Large intestine (tissue), 3 donors: ENCODE results near the gene TNS1. TPM values are rescaled to one million over a fixed set of nuclear protein-coding genes. Genes with fewer than 3 reads are reported as not detected.
A peak's percentile ranks its signal among the peaks of the same experiment; 100 is the strongest.

Source experiments
- DNase-seq, 2 donors: peaks; one replicate each; pipeline versions ENCODE4 v3.0.0 to v3.0.0-alpha.2; 2013
- H3K27ac ChIP-seq: one replicate; pipeline ENCODE4 v1.5.1; 2013; ENCODE audit warnings: low read length
- H3K27me3 ChIP-seq: 2 replicates; pipeline ENCODE4 v1.6.1; 2013; ENCODE audit warnings: low read length; ENCODE audit not compliant: control insufficient read depth, insufficient read depth
- H3K36me3 ChIP-seq: 2 replicates; pipeline ENCODE4 v1.6.1; 2013; ENCODE audit warnings: low read length; ENCODE audit not compliant: control insufficient read depth, insufficient read depth
- H3K4me1 ChIP-seq: one replicate; pipeline ENCODE4 v1.6.1; 2013; ENCODE audit warnings: low read length; ENCODE audit not compliant: control insufficient read depth, insufficient read depth
- H3K4me3 ChIP-seq: one replicate; pipeline ENCODE4 v1.5.1; 2013; ENCODE audit warnings: low read length
- H3K9me3 ChIP-seq: one replicate; pipeline ENCODE4 v1.6.1; 2013; ENCODE audit warnings: mild to moderate bottlenecking, low read depth, low read length, moderate library complexity; ENCODE audit not compliant: control insufficient read depth
- WGBS: methylation state at CpG from one replicate; pipeline ENCODE4 v1.1.5; 2013; ENCODE audit warnings: low lambda C conversion rate; ENCODE audit not compliant: insufficient coverage; 5-methylcytosine and 5-hydroxymethylcytosine counted together
- polyA plus RNA-seq: library from polyadenylated mRNA; unstranded; fragments of 120-200 nt; gene quantifications from one replicate; pipeline ENCODE4 v1.2.1, GENCODE V29; 2013

The TNS1 gene
- polyA plus RNA-seq, 1 donor, result 26.8 TPM

- Histone ChIP-seq H3K9me3 (no peaks in the 10 kb centered on the region), H3K36me3 (no peaks in the 10 kb centered on the region), H3K27me3 (peaks cover 10% of the 10 kb centered on the region), H3K4me3 (no peak overlapping the region), H3K27ac (peak overlapping the region; percentile 48), H3K4me1 (peaks cover 4% of the 10 kb centered on the region)
- WGBS, result no CpG with 5 or more reads among the region's 11 CpGs
- peak in 1 of 2 donors; percentile 27 for DNase-seq
These were observed 13.1 kb upstream of the TNS1 start for GRCh38 chr2:218015586-218016521.

- Histone ChIP-seq H3K4me3 (no peak overlapping the region), H3K4me1 (peaks cover 7% of the 10 kb centered on the region), H3K27me3 (peaks cover 19% of the 10 kb centered on the region), H3K36me3 (no peaks in the 10 kb centered on the region), H3K27ac (no peak overlapping the region), H3K9me3 (no peaks in the 10 kb centered on the region)
- DNase-seq, result no peak
- WGBS, result no CpG with 5 or more reads among the region's 4 CpGs
These were observed 12.2 kb upstream of the TNS1 start for GRCh38 chr2:218014706-218015585.

GRCh38 chr2:218013289-218013688 lies 10.5 kb upstream of the TNS1 start:
- H3K27me3 ChIP-seq, result peaks cover 35% of the 10 kb centered on the region
- DNase-seq, result no peak
- no peaks in the 10 kb centered on the region for H3K9me3 ChIP-seq
- no CpG with 5 or more reads among the region's 2 CpGs for whole genome bisulfite sequencing
- no peak overlapping the region for H3K27ac ChIP-seq
- H3K4me1 ChIP-seq, result peaks cover 11% of the 10 kb centered on the region
- H3K36me3 ChIP-seq, result no peaks in the 10 kb centered on the region
- H3K4me3 ChIP-seq, result no peak overlapping the region

GRCh38 chr2:218012284-218012683 lies 9.5 kb upstream of the TNS1 start:
- no peak overlapping the region for H3K4me3 ChIP-seq
- H3K4me1 ChIP-seq, result peaks cover 11% of the 10 kb centered on the region
- DNase-seq, result peak in 1 of 2 donors; percentile 43
- no peak overlapping the region for H3K27ac ChIP-seq
- H3K9me3 ChIP-seq, result no peaks in the 10 kb centered on the region
- no peaks in the 10 kb centered on the region for H3K36me3 ChIP-seq
- H3K27me3 ChIP-seq, result peaks cover 37% of the 10 kb centered on the region
- no CpG with 5 or more reads among the region's 1 CpG for WGBS

- no peak for DNase-seq
- no peaks in the 10 kb centered on the region for H3K9me3 ChIP-seq
- H3K4me3 ChIP-seq, result no peak overlapping the region
- no peak overlapping the region for H3K27ac ChIP-seq
- peaks cover 39% of the 10 kb centered on the region for H3K27me3 ChIP-seq
- H3K4me1 ChIP-seq, result peaks cover 11% of the 10 kb centered on the region
- no peaks in the 10 kb centered on the region for H3K36me3 ChIP-seq
- WGBS, result no CpG with 5 or more reads among the region's 8 CpGs
These were observed 8.9 kb upstream of the TNS1 start for GRCh38 chr2:218011653-218012040.

- Histone ChIP-seq H3K27ac (no peak overlapping the region), H3K36me3 (no peaks in the 10 kb centered on the region), H3K4me1 (peaks cover 11% of the 10 kb centered on the region), H3K27me3 (peaks cover 39% of the 10 kb centered on the region), H3K9me3 (no peaks in the 10 kb centered on the region), H3K4me3 (no peak overlapping the region)
- no CpG with 5 or more reads among the region's 12 CpGs for WGBS
- DNase-seq, result no peak
These were observed 8.3 kb upstream of the TNS1 start for GRCh38 chr2:218010984-218011652.

- no peaks in the 10 kb centered on the region for H3K36me3 ChIP-seq
- peak in 1 of 2 donors; percentile 64 for DNase-seq
- no CpG with 5 or more reads among the region's 72 CpGs for WGBS
- peak overlapping the region; percentile 38 for H3K4me3 ChIP-seq
- no peak overlapping the region for H3K27ac ChIP-seq
- no peaks in the 10 kb centered on the region for H3K9me3 ChIP-seq
- H3K27me3 ChIP-seq, result peaks cover 39% of the 10 kb centered on the region
- H3K4me1 ChIP-seq, result peaks cover 11% of the 10 kb centered on the region
These were observed 7.6 kb upstream of the TNS1 start for GRCh38 chr2:218010140-218010983.

GRCh38 chr2:218009765-218010139 lies 7.0 kb upstream of the TNS1 start:
- H3K27me3 ChIP-seq, result peaks cover 39% of the 10 kb centered on the region
- no peak overlapping the region for H3K27ac ChIP-seq
- no peaks in the 10 kb centered on the region for H3K36me3 ChIP-seq
- no peak for DNase-seq
- peaks cover 11% of the 10 kb centered on the region for H3K4me1 ChIP-seq
- WGBS, result no CpG with 5 or more reads among the region's 20 CpGs
- no peaks in the 10 kb centered on the region for H3K9me3 ChIP-seq
- peak overlapping the region; percentile 38 for H3K4me3 ChIP-seq

- WGBS, result 0% methylated on average over 1 of the region's 8 CpGs
- H3K27me3 ChIP-seq, result peaks cover 41% of the 10 kb centered on the region
- H3K4me1 ChIP-seq, result peaks cover 11% of the 10 kb centered on the region
- peak overlapping the region; percentile 38 for H3K4me3 ChIP-seq
- H3K9me3 ChIP-seq, result no peaks in the 10 kb centered on the region
- no peaks in the 10 kb centered on the region for H3K36me3 ChIP-seq
- no peak for DNase-seq
- H3K27ac ChIP-seq, result no peak overlapping the region
These were observed 6.4 kb upstream of the TNS1 start for GRCh38 chr2:218009231-218009630.
